GM19328 (cell line): ENCODE results near the gene AFF1.
A peak's percentile ranks its signal among the peaks of the same experiment; 100 is the strongest.
"Not testable (repeated sequence)": the region's sequence is repeated elsewhere in the genome, so short reads cannot be mapped to it uniquely, and the experiment has no call there.

Experiments used
- ATAC-seq: cut with Tn5 transposase; IDR thresholded peaks from one replicate; pipeline ENCODE4 v1.9.1; 2021; ENCODE audit warnings: mild to moderate bottlenecking, moderate library complexity; ENCODE audit not compliant: unreplicated experiment

The AFF1 gene

GRCh38 chr4:87132035-87132434 is 197.2 kb downstream of the AFF1 start:
- ATAC-seq, result no peak

GRCh38 chr4:87133183-87133582 is 198.4 kb downstream of the AFF1 start:
- ATAC-seq, result no peak

GRCh38 chr4:87134122-87134521 is 199.3 kb downstream of the AFF1 start:
- no peak for ATAC-seq

- no peak for ATAC-seq
Observed at GRCh38 chr4:87141428-87141827, 206.6 kb downstream of the AFF1 start.

GRCh38 chr4:87144356-87144755 is 209.5 kb downstream of the AFF1 start:
- ATAC-seq, result no peak

- ATAC-seq, result not testable (repeated sequence)
Observed at GRCh38 chr4:87145934-87146333, 211.1 kb downstream of the AFF1 start.

- ATAC-seq, result no peak
Observed at GRCh38 chr4:87147116-87147515, 212.3 kb downstream of the AFF1 start.

- peak; percentile 66 for ATAC-seq
Observed at GRCh38 chr4:87150498-87151261, 215.9 kb downstream of the AFF1 start.

- ATAC-seq, result no peak
Observed at GRCh38 chr4:87151730-87152129, 216.9 kb downstream of the AFF1 start.

GRCh38 chr4:87152310-87153041 is 217.7 kb downstream of the AFF1 start:
- ATAC-seq, result no peak

GRCh38 chr4:87153078-87153870 is 218.5 kb downstream of the AFF1 start:
- no peak for ATAC-seq

GRCh38 chr4:87165892-87166291 is 231.1 kb downstream of the AFF1 start:
- no peak for ATAC-seq

- ATAC-seq, result no peak
Observed at GRCh38 chr4:87166296-87166854, 231.6 kb downstream of the AFF1 start.

GRCh38 chr4:87171944-87172343 is 237.1 kb downstream of the AFF1 start:
- ATAC-seq, result no peak

GRCh38 chr4:87174672-87175071 is 239.9 kb downstream of the AFF1 start:
- no peak for ATAC-seq

GRCh38 chr4:87179751-87180150 is 244.9 kb downstream of the AFF1 start:
- ATAC-seq, result no peak

GRCh38 chr4:87180767-87181166 is 246.0 kb downstream of the AFF1 start:
- ATAC-seq, result no peak

GRCh38 chr4:87185146-87185870 is 250.5 kb downstream of the AFF1 start:
- no peak for ATAC-seq

- ATAC-seq, result no peak
Observed at GRCh38 chr4:87188048-87188447, 253.2 kb downstream of the AFF1 start.

- ATAC-seq, result no peak
Observed at GRCh38 chr4:87188932-87189331, 254.1 kb downstream of the AFF1 start.
